Activated naive CD8-positive, alpha-beta T cell treated with anti-CD3 and anti-CD28 coated beads, Interleukin-2, amount 50 U/mL, for 24 hours (primary cell): ENCODE results near the gene C9orf152.
"Not testable (repeated sequence)": the region's sequence is repeated elsewhere in the genome, so short reads cannot be mapped to it uniquely, and the experiment has no call there.

Experiments
- ATAC-seq: fragments of 150-1000 bp; cut with Tn5 transposase; one replicate; pipeline ENCODE4 v1.10.0; 2021
- DNase-seq: peaks from one replicate; pipeline ENCODE4 v3.0.0; 2021
- H3K27ac Mint-ChIP-seq: one replicate; pipeline ENCODE4 v1.8.0; 2021; ENCODE audit warnings: mild to moderate bottlenecking, mixed read lengths
- H3K27me3 Mint-ChIP-seq: one replicate; pipeline ENCODE4 v1.8.0; 2021; ENCODE audit warnings: mixed read lengths
- H3K36me3 Mint-ChIP-seq: one replicate; pipeline ENCODE4 v1.8.0; 2021; ENCODE audit warnings: low read depth, mixed read lengths
- H3K4me1 Mint-ChIP-seq: one replicate; pipeline ENCODE4 v1.8.0; 2021; ENCODE audit warnings: mixed read lengths
- H3K4me3 Mint-ChIP-seq: one replicate; pipeline ENCODE4 v1.8.0; 2021; ENCODE audit warnings: mild to moderate bottlenecking, moderate library complexity, mixed read lengths
- H3K9me3 Mint-ChIP-seq: one replicate; pipeline ENCODE4 v1.8.0; 2021; ENCODE audit warnings: mixed read lengths

C9orf152 gene

GRCh38 chr9:110208031-110208430, at the start of gene C9orf152:
Gene C9orf152, minus strand, starts transcription at chr9:110208159. Its CDS starts 580 bp downstream, at chr9:110207579.
- Mint-ChIP-seq H3K4me3 (no peak within 1 kb of the TSS), H3K27ac (no peak within 1 kb of the TSS), H3K9me3 (no peaks in the 10 kb centered on the region), H3K27me3 (no peaks in the 10 kb centered on the region), H3K36me3 (no peaks in the 10 kb centered on the region), H3K4me1 (no peaks in the 10 kb centered on the region)
- DNase-seq (no peak), ATAC-seq (no peak)

GRCh38 chr9:110257097-110257841, 49.3 kb upstream of the C9orf152 start:
- Mint-ChIP-seq H3K9me3 (no peaks in the 10 kb centered on the region), H3K27me3 (peaks cover 8% of the 10 kb centered on the region), H3K4me1 (peaks cover 54% of the 10 kb centered on the region), H3K27ac (peak overlapping the region; percentile 93), H3K4me3 (peak overlapping the region; percentile 95), H3K36me3 (peaks cover 33% of the 10 kb centered on the region)
- no peak for ATAC-seq
- DNase-seq = peak; percentile 20

- peak; percentile 77 for ATAC-seq
- Mint-ChIP-seq H3K36me3 (peaks cover 39% of the 10 kb centered on the region), H3K4me3 (peak within 1 kb of the TSS; percentile 95), H3K4me1 (peaks cover 62% of the 10 kb centered on the region), H3K27me3 (peaks cover 6% of the 10 kb centered on the region), H3K9me3 (no peaks in the 10 kb centered on the region), H3K27ac (peak within 1 kb of the TSS; percentile 98)
- DNase-seq = peak; percentile 89
Measured at GRCh38 chr9:110256380-110257096, 48.6 kb upstream of the C9orf152 start, which contains the start of gene TXN. Gene TXN, minus strand, starts transcription at chr9:110256507. Its CDS starts 72 bp downstream, at chr9:110256435.

DNA sequence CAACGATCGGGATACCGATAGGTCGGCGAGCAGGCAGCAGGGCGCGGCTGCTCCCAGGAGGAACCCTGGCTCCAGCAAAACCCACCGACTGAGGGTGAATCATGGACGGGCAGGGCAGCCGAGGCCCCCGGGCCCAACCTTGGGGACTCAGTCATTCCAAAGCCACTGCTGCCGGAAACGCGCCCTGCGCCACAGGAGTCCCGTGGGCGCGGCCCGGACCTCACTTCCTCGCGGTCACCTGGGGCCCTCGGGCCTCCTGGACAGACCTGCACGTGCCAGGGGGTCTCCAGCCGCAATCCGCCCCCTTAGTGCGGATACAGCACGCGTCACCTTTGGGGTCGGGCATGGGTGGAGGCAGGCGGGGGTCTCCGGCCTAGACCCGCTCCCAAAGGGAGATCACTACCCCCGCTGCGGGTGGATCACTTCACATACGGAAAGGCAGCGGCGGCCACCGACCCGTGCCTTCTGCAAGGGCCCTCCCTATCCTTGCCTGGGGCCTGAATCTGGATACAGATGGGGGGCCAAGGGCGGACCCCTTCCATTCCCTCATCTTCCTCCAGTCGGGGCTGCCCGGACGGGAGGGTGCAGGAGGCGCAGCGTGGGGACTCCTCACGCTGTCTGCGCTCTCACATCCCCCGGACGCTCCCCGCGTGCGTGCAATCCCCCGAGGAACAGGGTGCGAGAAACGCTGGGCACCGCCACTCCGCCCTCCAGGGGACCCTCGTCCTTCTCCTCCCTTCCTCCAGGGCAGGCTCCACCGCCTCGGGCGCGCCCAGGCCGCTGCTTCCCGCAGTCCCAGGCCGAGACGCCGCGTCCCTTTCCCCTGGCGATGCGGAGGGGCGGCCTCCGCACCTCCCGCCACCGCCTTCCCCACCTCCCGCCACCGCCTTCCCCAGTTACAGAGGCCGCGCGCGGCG, 47.8 kb upstream of the C9orf152 start:
- Mint-ChIP-seq H3K27me3 (peaks cover 4% of the 10 kb centered on the region), H3K27ac (peak overlapping the region; percentile 98), H3K4me1 (peaks cover 64% of the 10 kb centered on the region), H3K4me3 (peak overlapping the region; percentile 95), H3K9me3 (no peaks in the 10 kb centered on the region), H3K36me3 (peaks cover 43% of the 10 kb centered on the region)
- DNase-seq (peak; percentile 65), ATAC-seq (peak; percentile 27)

DNA sequence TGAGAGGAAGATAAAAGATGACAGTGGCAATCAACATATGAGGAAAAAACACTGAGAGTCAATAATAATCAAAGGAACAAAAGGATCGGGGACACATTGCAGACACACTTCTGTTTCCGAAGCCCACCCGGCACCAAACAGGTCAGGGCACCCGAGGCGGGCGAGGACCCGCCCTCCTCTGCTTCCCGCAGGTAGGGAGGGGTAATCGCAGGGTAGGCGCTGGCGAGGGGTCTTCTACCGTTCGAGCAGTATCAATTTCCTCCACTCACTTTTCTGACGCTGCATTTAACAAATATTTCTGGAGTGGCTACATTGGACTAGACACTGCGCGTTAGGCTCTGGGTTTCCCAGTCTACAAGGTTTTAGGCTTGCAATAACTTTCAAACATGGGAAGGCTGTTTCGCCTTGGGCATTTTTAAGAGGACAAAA, 47.1 kb upstream of the C9orf152 start:
- Mint-ChIP-seq H3K27ac (peak overlapping the region; percentile 98), H3K27me3 (peaks cover 4% of the 10 kb centered on the region), H3K9me3 (no peaks in the 10 kb centered on the region), H3K4me1 (peaks cover 68% of the 10 kb centered on the region), H3K36me3 (peaks cover 50% of the 10 kb centered on the region), H3K4me3 (peak overlapping the region; percentile 95)
- ATAC-seq = no peak
- DNase-seq = no peak

- Mint-ChIP-seq H3K27me3 (peaks cover 3% of the 10 kb centered on the region), H3K9me3 (no peaks in the 10 kb centered on the region), H3K27ac (peak overlapping the region; percentile 98), H3K4me3 (peak overlapping the region; percentile 95), H3K36me3 (peaks cover 54% of the 10 kb centered on the region), H3K4me1 (peaks cover 66% of the 10 kb centered on the region)
- DNase-seq (no peak), ATAC-seq (no peak)
Measured at GRCh38 chr9:110254500-110254899, 46.5 kb upstream of the C9orf152 start.

GRCh38 chr9:110252509-110253139, 44.7 kb upstream of the C9orf152 start:
- Mint-ChIP-seq H3K27me3 (no peaks in the 10 kb centered on the region), H3K36me3 (peaks cover 65% of the 10 kb centered on the region), H3K4me3 (peak overlapping the region; percentile 95), H3K27ac (peak overlapping the region; percentile 17), H3K4me1 (peaks cover 51% of the 10 kb centered on the region), H3K9me3 (no peaks in the 10 kb centered on the region)
- DNase-seq (no peak), ATAC-seq (no peak)

DNA sequence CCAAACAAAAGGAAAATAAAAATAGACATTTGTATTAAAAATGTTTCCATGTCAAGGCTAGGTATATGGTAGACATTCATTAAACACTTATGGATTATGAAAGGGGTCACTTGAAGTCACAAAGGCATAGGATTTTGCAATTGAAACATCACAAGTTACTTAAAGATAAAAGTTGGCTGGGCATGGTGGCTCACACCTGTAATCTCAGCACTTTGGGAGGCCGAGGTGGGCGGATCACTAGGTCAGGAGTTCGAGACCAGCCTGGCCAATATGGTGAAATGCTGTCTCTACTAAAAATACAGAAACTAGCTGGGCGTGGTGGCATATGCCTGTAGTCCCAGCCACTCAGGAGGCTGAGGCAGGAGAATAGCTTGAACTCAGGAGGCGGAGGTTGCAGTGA, 43.8 kb upstream of the C9orf152 start:
- H3K27ac Mint-ChIP-seq = peak overlapping the region; percentile 52
- peaks cover 43% of the 10 kb centered on the region for H3K4me1 Mint-ChIP-seq
- ATAC-seq, H3K27me3 Mint-ChIP-seq, DNase-seq, H3K9me3 Mint-ChIP-seq, H3K4me3 Mint-ChIP-seq: not testable (repeated sequence)
- H3K36me3 Mint-ChIP-seq = peaks cover 73% of the 10 kb centered on the region

- Mint-ChIP-seq H3K27ac (no peak overlapping the region), H3K36me3 (peaks cover 77% of the 10 kb centered on the region), H3K9me3 (no peaks in the 10 kb centered on the region)
Measured at GRCh38 chr9:110251212-110251611, 43.3 kb upstream of the C9orf152 start.

GRCh38 chr9:110249603-110250002, 41.6 kb upstream of the C9orf152 start:
- ATAC-seq (no peak), DNase-seq (no peak)
- Mint-ChIP-seq H3K36me3 (peaks cover 81% of the 10 kb centered on the region), H3K27me3 (no peaks in the 10 kb centered on the region), H3K4me1 (peaks cover 39% of the 10 kb centered on the region), H3K4me3 (no peak overlapping the region), H3K9me3 (no peaks in the 10 kb centered on the region), H3K27ac (no peak overlapping the region)

More at GRCh38 chr9:110251212-110251611, 43.3 kb upstream of the C9orf152 start:
- H3K27me3 Mint-ChIP-seq = no peaks in the 10 kb centered on the region
- ATAC-seq = no peak
- H3K4me1 Mint-ChIP-seq = peaks cover 43% of the 10 kb centered on the region
- no peak for DNase-seq
- no peak overlapping the region for H3K4me3 Mint-ChIP-seq

- Mint-ChIP-seq H3K27me3 (no peaks in the 10 kb centered on the region), H3K9me3 (no peaks in the 10 kb centered on the region), H3K27ac (no peak overlapping the region), H3K36me3 (peaks cover 77% of the 10 kb centered on the region), H3K4me3 (no peak overlapping the region), H3K4me1 (peaks cover 26% of the 10 kb centered on the region)
- ATAC-seq (no peak), DNase-seq (no peak)
Measured at GRCh38 chr9:110248361-110248760, 40.4 kb upstream of the C9orf152 start.

DNA sequence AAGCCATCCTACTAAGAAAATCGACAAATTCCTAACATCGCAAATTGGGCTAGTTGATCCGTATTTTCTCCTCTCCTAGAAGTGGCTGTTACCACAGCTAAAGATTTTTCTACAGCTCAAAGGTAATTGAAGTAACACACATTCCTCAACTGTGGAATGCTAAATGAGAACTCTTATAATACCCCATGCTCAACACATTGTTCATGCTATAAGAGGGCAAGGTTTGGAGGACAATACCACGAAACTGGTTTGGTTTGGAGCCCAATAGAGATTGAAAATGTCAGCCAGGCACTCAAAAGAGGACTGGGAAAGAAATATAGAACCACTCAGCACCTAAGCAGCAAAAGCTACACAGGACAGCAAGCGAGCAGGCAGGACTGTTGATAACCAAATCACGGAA, 38.3 kb upstream of the C9orf152 start:
- no peak for DNase-seq
- peaks cover 69% of the 10 kb centered on the region for H3K36me3 Mint-ChIP-seq
- no peak overlapping the region for H3K27ac Mint-ChIP-seq
- ATAC-seq = no peak
- no peaks in the 10 kb centered on the region for H3K9me3 Mint-ChIP-seq
- H3K4me1 Mint-ChIP-seq = peaks cover 8% of the 10 kb centered on the region
- H3K4me3 Mint-ChIP-seq = no peak overlapping the region
- H3K27me3 Mint-ChIP-seq = no peaks in the 10 kb centered on the region

DNA sequence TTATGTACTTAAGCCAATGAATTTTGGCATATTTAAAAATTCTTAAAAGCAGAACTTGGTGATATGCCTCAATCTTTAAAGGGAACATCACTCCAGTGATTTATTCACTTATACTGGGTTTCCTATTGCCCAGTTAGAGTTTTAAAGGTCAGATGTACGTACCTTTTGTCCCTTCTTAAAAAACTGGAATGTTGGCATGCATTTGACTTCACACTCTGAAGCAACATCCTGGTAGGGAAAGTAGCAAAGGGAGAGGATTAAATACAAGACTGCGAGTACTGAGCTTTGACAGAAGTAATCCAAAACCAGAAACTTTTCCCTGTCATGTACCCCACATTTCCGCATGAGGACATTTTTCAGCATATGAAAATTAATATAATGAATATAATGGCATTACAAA, 36.7 kb upstream of the C9orf152 start:
- Mint-ChIP-seq H3K4me3 (no peak overlapping the region), H3K36me3 (peaks cover 56% of the 10 kb centered on the region), H3K9me3 (no peaks in the 10 kb centered on the region), H3K27me3 (no peaks in the 10 kb centered on the region), H3K4me1 (peaks cover 2% of the 10 kb centered on the region), H3K27ac (no peak overlapping the region)
- DNase-seq (no peak), ATAC-seq (no peak)

DNA sequence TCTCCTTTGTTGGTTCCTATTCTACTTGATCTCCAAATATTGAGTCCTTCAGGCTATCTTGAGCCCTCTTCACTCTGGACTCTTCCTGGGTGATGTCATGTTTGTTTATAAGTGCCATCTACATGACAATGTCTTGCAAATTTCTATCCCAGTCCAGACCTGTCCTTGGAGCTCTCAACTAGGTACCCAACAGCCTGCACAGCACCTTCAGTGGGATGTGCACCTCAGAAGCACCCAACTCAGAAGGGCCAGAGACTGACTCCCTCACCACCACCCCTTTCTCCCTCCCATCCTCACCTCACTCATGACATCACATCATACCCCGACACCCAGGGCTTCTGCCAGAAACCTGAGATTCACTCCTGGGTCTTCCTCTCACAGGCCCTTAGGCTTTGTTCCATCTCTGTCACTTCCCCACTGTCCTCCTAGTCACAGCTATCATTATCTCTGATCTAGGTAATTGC, 33.9 kb upstream of the C9orf152 start:
- Mint-ChIP-seq H3K27ac (no peak overlapping the region), H3K4me3 (no peak overlapping the region), H3K9me3 (no peaks in the 10 kb centered on the region), H3K4me1 (no peaks in the 10 kb centered on the region), H3K27me3 (no peaks in the 10 kb centered on the region), H3K36me3 (peaks cover 36% of the 10 kb centered on the region)
- DNase-seq = no peak
- ATAC-seq = no peak
